GM10248 (cell line): ENCODE results near the gene CCDC183.
"Not testable (repeated sequence)": the region's sequence is repeated elsewhere in the genome, so short reads cannot be mapped to it uniquely, and the experiment has no call there.

Experiments used
- CTCF ChIA-PET: fragments of 300-600 bp; sonication (Branson Sonifier 250); formaldehyde crosslinking; extraction: SDS; loops from one replicate; lab custom pipeline; 2021; ENCODE audit warnings: antibody characterized with exemption; lab: Yijun Ruan, JAX
- POLR2A ChIA-PET: fragments of 350-650 bp; sonication (Branson Sonifier 250); formaldehyde crosslinking; extraction: SDS; loops from one replicate; lab custom pipeline; 2020; ENCODE audit warnings: antibody characterized with exemption; lab: Yijun Ruan, JAX
- DNase-seq: peaks from one replicate; pipeline ENCODE4 v3.0.0; 2012; ENCODE audit errors: extremely low spot score
- TF ChIP-seq, protein P1 (sequence below): IDR thresholded peaks from 2 replicates; pipeline ENCODE4 v1.5.1; 2012; ENCODE audit warnings: mild to moderate bottlenecking, low read depth; ENCODE audit errors: extremely low read depth, missing control alignments, control extremely low read depth

CCDC183 gene

DNA sequence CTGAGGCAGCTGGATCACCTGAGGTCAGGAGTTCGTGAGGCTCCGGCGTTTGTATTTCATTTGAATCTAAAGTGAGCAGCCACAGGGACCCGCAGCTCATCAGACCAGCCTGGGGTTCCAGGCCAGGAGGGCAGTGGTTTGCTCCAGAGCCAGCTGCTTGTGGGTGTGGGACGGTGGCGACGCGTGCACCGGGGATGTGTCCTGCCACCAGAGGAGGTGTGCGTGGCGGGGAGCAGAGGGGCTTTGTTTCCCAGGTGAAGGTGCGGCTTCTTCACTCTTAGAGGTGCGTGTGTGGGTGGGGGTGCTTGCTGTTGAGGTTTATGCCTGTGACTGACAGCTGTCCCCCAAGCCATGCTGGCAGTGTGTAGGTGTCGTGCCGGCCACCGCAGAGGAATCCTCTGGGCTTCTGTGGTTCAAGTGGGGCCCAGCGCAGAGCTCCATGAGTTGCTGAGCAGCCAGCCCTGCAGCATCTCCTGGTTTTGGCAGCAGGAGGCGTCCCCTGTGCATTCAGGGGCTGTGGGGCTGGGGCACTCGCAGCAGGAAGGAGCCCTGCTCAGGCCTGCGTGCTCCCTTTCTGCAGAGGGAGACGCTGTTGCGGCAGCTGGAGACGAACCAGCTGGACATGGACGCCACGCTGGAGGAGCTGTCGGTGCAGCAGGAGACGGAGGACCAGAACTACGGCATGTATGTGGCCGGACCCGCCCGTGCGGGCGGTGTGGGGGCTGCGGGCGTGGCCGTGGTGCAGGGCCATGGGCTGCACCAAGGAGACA lies 39.2 kb downstream of the CCDC183 start:
- ChIA-PET POLR2A (no interaction called here), CTCF (no interaction called here)
- no peak for DNase-seq
- TF ChIP-seq, protein P1, sequence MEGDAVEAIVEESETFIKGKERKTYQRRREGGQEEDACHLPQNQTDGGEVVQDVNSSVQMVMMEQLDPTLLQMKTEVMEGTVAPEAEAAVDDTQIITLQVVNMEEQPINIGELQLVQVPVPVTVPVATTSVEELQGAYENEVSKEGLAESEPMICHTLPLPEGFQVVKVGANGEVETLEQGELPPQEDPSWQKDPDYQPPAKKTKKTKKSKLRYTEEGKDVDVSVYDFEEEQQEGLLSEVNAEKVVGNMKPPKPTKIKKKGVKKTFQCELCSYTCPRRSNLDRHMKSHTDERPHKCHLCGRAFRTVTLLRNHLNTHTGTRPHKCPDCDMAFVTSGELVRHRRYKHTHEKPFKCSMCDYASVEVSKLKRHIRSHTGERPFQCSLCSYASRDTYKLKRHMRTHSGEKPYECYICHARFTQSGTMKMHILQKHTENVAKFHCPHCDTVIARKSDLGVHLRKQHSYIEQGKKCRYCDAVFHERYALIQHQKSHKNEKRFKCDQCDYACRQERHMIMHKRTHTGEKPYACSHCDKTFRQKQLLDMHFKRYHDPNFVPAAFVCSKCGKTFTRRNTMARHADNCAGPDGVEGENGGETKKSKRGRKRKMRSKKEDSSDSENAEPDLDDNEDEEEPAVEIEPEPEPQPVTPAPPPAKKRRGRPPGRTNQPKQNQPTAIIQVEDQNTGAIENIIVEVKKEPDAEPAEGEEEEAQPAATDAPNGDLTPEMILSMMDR = no peak

DNA sequence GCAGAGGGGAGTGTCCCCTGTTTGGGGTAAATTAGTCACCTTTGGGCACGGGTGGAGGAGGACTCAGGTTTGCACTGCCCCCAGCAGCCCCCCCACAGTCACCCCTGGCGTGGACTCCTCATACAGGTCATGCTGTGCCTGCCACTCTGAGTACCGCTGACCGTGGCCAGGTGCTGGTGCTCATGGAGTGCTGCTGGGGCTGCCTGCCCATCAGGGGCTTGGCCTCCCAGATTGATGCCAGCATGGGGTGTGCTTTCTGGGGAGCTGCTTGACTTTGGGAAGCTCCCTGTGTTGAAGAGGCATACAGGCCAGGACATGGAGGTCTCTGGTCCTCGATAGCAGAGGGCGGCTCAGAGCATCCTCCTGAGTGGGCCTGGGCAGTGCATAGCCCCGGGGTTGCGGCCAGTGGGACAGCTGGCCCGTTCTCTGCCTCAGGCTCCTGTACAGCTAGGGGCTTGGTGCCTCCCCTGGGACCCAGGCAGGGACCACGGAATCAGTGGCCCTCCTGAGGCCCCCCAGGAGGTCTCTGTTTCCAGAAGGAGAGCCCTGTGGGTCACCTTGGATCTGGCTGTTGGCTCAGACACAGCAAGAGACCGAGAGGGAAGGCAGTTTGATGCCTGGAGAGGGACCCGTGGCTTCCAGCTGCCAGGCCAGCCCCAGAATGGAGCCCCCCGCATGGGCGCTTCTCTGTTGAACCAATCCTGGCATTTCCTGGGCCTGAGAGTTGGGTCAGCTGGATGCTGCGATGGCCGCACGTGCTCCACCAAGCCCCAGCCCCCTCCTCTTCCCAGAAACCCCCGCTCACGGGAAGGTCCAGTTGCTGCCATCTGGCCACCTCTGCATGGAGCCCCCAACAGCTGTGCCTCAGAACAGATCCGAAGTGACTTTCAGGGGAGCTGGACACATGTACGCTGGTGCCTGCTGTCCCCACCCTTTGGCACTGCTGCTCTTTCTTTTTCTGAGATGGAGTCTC lies 40.1 kb downstream of the CCDC183 start:
- CTCF ChIA-PET = interaction anchor here (1.4 kb wide), 1 partner anchor 260 kb away, joined by 3 read pairs; no protein-coding TSS in a partner anchor
- DNase-seq = no peak
- TF ChIP-seq, protein P1 = no peak
- POLR2A ChIA-PET = no interaction called here

DNA sequence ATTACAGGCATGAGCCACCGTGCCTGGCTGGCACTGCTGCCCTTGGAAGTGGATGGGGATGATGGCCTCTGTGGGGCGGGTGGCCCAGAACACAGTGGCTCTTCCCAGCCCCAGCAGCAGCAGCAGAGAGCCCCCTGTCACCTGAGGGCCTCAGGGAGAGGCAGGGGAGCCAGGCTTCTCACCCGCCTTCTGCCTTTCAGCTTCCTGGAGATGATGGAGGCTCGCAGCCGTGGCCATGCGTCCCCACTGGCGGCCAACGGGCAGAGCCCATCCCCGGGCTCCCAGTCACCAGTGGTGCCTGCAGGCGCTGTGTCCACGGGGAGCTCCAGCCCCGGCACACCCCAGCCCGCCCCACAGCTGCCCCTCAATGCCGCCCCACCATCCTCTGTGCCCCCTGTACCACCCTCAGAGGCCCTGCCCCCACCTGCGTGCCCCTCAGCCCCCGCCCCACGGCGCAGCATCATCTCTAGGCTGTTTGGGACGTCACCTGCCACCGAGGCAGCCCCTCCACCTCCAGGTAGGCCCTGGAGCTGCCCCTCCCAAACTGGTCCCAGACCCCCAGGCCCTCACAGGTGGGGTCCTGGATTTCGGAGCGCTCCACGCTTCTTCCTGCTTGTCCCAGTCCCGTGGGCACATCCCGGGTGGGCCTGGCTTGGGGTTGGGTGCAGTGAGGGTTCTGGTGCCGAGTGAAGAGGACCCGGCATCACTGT lies 41.2 kb downstream of the CCDC183 start:
- CTCF ChIA-PET = interaction anchor here (1.4 kb wide), 1 partner anchor 259 kb away, joined by 3 read pairs; no protein-coding TSS in a partner anchor
- no peak for DNase-seq
- TF ChIP-seq, protein P1 = no peak
- POLR2A ChIA-PET = no interaction called here

DNA sequence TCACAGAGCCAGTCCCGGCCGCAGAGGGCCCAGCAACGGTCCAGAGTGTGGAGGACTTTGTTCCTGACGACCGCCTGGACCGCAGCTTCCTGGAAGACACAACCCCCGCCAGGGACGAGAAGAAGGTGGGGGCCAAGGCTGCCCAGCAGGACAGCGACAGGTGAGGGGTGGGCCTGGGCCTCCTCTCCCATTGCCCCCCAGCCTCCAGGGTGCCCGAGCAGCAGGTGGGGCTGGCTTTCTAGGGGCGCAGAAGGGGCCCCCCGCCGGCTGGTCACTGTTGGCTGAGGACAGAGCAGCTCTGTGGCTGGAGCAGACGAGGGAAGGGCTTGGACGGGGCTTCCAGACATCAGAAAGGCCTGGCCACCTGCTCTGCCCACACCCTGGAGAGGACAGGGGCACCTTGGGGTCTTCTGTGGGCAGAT lies 41.7 kb downstream of the CCDC183 start:
- POLR2A ChIA-PET, DNase-seq: not testable (repeated sequence)
- CTCF ChIA-PET = interaction anchor here (1.4 kb wide), 1 partner anchor 258 kb away, joined by 3 read pairs; no protein-coding TSS in a partner anchor

DNA sequence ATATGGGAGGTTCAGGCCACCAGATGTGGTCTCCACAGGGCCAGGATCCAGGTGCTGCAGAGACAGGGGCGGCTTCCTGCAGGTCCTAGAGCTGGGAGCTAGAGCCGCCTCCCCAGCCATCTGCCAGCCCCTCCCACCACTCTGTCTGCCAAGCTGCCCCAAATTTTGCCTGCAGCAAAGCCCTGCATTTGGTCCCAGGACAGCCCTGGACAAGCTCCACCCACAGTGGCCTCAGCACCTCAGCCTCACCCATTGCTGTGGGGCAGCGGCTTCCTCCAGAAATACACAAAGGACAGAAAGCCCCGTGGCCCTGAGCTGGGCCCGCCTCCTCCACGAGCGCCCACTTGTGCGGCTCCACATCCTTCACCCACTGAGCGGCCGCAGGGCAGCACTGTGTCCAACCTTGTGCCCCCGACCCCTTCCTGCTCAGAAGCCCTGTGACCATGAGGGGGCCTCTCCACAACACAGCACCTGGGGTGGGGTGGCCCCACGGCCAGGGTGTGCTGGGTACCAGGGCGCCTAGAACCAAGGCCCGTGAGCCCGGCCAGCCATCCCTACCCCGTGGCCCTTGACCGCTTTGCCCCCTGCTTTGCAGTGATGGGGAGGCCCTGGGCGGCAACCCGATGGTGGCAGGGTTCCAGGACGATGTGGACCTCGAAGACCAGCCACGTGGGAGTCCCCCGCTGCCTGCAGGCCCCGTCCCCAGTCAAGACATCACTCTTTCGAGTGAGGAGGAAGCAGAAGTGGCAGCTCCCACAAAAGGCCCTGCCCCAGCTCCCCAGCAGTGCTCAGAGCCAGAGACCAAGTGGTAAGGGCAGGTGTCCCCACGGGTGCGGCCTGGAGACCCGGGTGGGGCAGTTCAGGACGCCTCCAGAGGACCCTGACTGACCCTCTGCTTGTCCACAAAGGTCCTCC lies 42.4 kb downstream of the CCDC183 start:
- no peak for DNase-seq
- CTCF ChIA-PET = interaction anchor here (1.2 to 6.3 kb wide), 2 partner anchors 23 to 97 kb away, joined by 3 to 77 read pairs; no protein-coding TSS in a partner anchor
- POLR2A ChIA-PET = no interaction called here
- TF ChIP-seq, protein P1 = no peak
